NCI-H2029 (cell line): ENCODE measurements around the gene DPP6.
A peak's percentile ranks its signal among the peaks of the same experiment; 100 is the strongest.

Experiments used
- DNase-seq: peaks from one replicate; lab custom pipeline; 2025; lab: John Stamatoyannopoulos, UW

Gene DPP6

GRCh38 chr7:154877031-154877430 is 824.8 kb downstream of the DPP6 start:
- no peak for DNase-seq

- DNase-seq: peak; percentile 97
Observed at GRCh38 chr7:154879629-154880028, 827.4 kb downstream of the DPP6 start.

GRCh38 chr7:154880513-154880912 is 828.3 kb downstream of the DPP6 start:
- no peak for DNase-seq

GRCh38 chr7:154881026-154881425 is 828.8 kb downstream of the DPP6 start:
- no peak for DNase-seq

- DNase-seq: no peak
Observed at GRCh38 chr7:154881526-154881925, 829.3 kb downstream of the DPP6 start.

GRCh38 chr7:154882931-154883474 is 830.8 kb downstream of the DPP6 start:
- DNase-seq: no peak

GRCh38 chr7:154884348-154884920 is 832.2 kb downstream of the DPP6 start:
- no peak for DNase-seq

GRCh38 chr7:154886591-154886990 is 834.4 kb downstream of the DPP6 start:
- DNase-seq: no peak

- no peak for DNase-seq
Observed at GRCh38 chr7:154888690-154889089, 836.5 kb downstream of the DPP6 start.

- DNase-seq: no peak
Observed at GRCh38 chr7:154892459-154892858, 840.3 kb downstream of the DPP6 start.

GRCh38 chr7:154896076-154896475 is 843.9 kb downstream of the DPP6 start:
- DNase-seq: no peak

- no peak for DNase-seq
Observed at GRCh38 chr7:154898973-154899855, 847.0 kb downstream of the DPP6 start.

GRCh38 chr7:154899862-154900261 is 847.7 kb downstream of the DPP6 start:
- DNase-seq: no peak

GRCh38 chr7:154902600-154903082 is 850.4 kb downstream of the DPP6 start:
- DNase-seq: no peak

- DNase-seq: no peak
Observed at GRCh38 chr7:154903083-154903731, 851.0 kb downstream of the DPP6 start.

- no peak for DNase-seq
Observed at GRCh38 chr7:154905146-154905545, 852.9 kb downstream of the DPP6 start.

GRCh38 chr7:154905615-154906014 is 853.4 kb downstream of the DPP6 start:
- no peak for DNase-seq

- no peak for DNase-seq
Observed at GRCh38 chr7:154906201-154906600, 854.0 kb downstream of the DPP6 start.

GRCh38 chr7:154906736-154907355 is 854.6 kb downstream of the DPP6 start:
- DNase-seq: no peak

GRCh38 chr7:154907651-154908620 is 855.7 kb downstream of the DPP6 start:
- DNase-seq: no peak
